Gastrocnemius medialis (tissue), 4 donors: ENCODE data around the gene PTK7. TPM values are rescaled to one million over a fixed set of nuclear protein-coding genes. Genes with fewer than 3 reads are reported as not detected.

Experiments used
- ATAC-seq, 2 donors: fragments of 150-250 bp; one replicate each; pipeline ENCODE4 v1.9.1; 2016
- DNase-seq, 2 donors: peaks; one replicate each; pipeline ENCODE4 v3.0.0-alpha.2; 2019
- H3K27ac ChIP-seq, 4 donors: fragments of 200-600 bp; sonication (generic); 1 replicate in 1 of 4; 2 replicates in 3 of 4; pipeline ENCODE4 v1.5.1; 2016 to 2018; ENCODE audit warnings: mild to moderate bottlenecking in 2 of 4, moderate library complexity in 1 of 4
- H3K27me3 ChIP-seq, 3 donors: fragments of 200-600 bp; sonication (generic) in 2 of 3; 1 replicate in 1 of 3; 2 replicates in 2 of 3; pipeline versions ENCODE4 v1.5.1 to v1.6.0; 2016 to 2019; ENCODE audit warnings: mild to moderate bottlenecking in 1 of 3, moderate library complexity in 1 of 3
- H3K36me3 ChIP-seq, 2 donors: fragments of 200-600 bp; sonication (generic) in 1 of 2; one replicate each; pipeline ENCODE4 v1.5.1; 2017 to 2018
- H3K4me1 ChIP-seq, 2 donors: fragments of 200-600 bp; sonication (generic) in 1 of 2; one replicate each; pipeline ENCODE4 v1.5.1; 2016 to 2017; ENCODE audit warnings: mild to moderate bottlenecking in 2 of 2
- H3K4me3 ChIP-seq, 4 donors: fragments of 200-600 bp; sonication (generic) in 3 of 4; 1 replicate in 1 of 4; 2 replicates in 3 of 4; pipeline ENCODE4 v1.5.1; 2016 to 2019; ENCODE audit warnings: mild to moderate bottlenecking in 2 of 4
- H3K9me3 ChIP-seq, 3 donors: fragments of 200-600 bp; sonication (generic) in 2 of 3; 1 replicate in 1 of 3; 2 replicates in 2 of 3; pipeline ENCODE4 v1.5.1; 2016 to 2019
- CTCF ChIP-seq, 5 experiments: fragments of 450-650 bp in 3 of 5; fragments of 200-600 bp in 2 of 5; sonication (generic) in 2 of 5; IDR thresholded peaks in 4 of 5; conservative IDR thresholded peaks in 1 of 5; 1 replicate in 4 of 5; 2 replicates in 1 of 5; pipeline ENCODE4 v1.5.1; 2016 to 2019; ENCODE audit warnings: antibody characterized with exemption in 5 of 5, mild to moderate bottlenecking in 3 of 5, moderate library complexity in 3 of 5
- POLR2A ChIP-seq, 2 donors: fragments of 450-650 bp; IDR thresholded peaks; one replicate each; pipeline ENCODE4 v1.6.1; 2017; ENCODE audit warnings: antibody characterized with exemption in 2 of 2, mild to moderate bottlenecking in 2 of 2, moderate library complexity in 2 of 2
- in situ Hi-C, 4 donors: fragments of 200-750 bp; cut with MboI; loops; one replicate each; pipeline versions ENCODE4 v1.15.0 to v1.8.0; 2017; ENCODE audit warnings: low sequenced_read_pairs in 4 of 4
- intact Hi-C: fragments of 100-400 bp; cut with DNase I; formaldehyde crosslinking; loops from one replicate; pipeline ENCODE4 v1.15.1; 2023; ENCODE audit warnings: low total_unique reads
- total RNA-seq, 4 donors: library from RNA; depleted of rRNA; stranded (reverse); fragments of >200 nt; gene quantifications; one replicate each; pipeline versions ENCODE4 v1.1.0 to v1.2.3, GENCODE V29; 2016

PTK7 gene
- total RNA-seq, 4 donors from 2014 or later, result 0.15 to 0.64 (median 0.24) TPM

- H3K36me3 ChIP-seq, result peaks cover 0 to 54% of the 10 kb centered on the region in 2 donors
- H3K27ac ChIP-seq, result peak overlapping the region in 2 of 4 donors; percentile 86 to 88
- H3K9me3 ChIP-seq, result no peaks in the 10 kb centered on the region
- no peak for DNase-seq
- peak overlapping the region in 2 of 4 donors; percentile 83 to 99 for H3K4me3 ChIP-seq
- in situ Hi-C loops (no loop called here), intact Hi-C loops (loop anchor here (5.0 kb wide), 1 partner anchor 334 kb away; the partner anchor contains the start of genes POLR1C and YIPF3)
- H3K4me1 ChIP-seq, result peaks cover 16 to 22% of the 10 kb centered on the region in 2 donors
- no peak for ATAC-seq
- no peak for TF ChIP-seq CTCF (IDR thresholded peaks at IDR 0.05 in 4 of 5, conservative IDR thresholded peaks at IDR 0.05 in 1 of 5)
- no peak for TF ChIP-seq POLR2A (IDR thresholded peaks at IDR 0.05)
- no peaks in the 10 kb centered on the region for H3K27me3 ChIP-seq
Measured at GRCh38 chr6:43183441-43183840, 107.3 kb downstream of the PTK7 start.

- Histone ChIP-seq H3K27me3 (no peaks in the 10 kb centered on the region), H3K4me3 (no peak overlapping the region), H3K27ac (no peak overlapping the region), H3K9me3 (no peaks in the 10 kb centered on the region), H3K36me3 (peaks cover 0 to 54% of the 10 kb centered on the region in 2 donors), H3K4me1 (peaks cover 16 to 22% of the 10 kb centered on the region in 2 donors)
- in situ Hi-C loops (no loop called here), intact Hi-C loops (loop anchor here (5.0 kb wide), 1 partner anchor 333 kb away; the partner anchor contains the start of genes POLR1C and YIPF3)
- DNase-seq (no peak), ATAC-seq (no peak)
- TF ChIP-seq CTCF (IDR thresholded peaks at IDR 0.05 in 4 of 5, conservative IDR thresholded peaks at IDR 0.05 in 1 of 5), result no peak
- no peak for TF ChIP-seq POLR2A (IDR thresholded peaks at IDR 0.05)
Measured at GRCh38 chr6:43184268-43184985, 108.3 kb downstream of the PTK7 start.

- in situ Hi-C loops (no loop called here), intact Hi-C loops (no loop called here)
- H3K27ac ChIP-seq, result no peak overlapping the region
- no peak for ATAC-seq
- no peak overlapping the region for H3K4me3 ChIP-seq
- TF ChIP-seq POLR2A (IDR thresholded peaks at IDR 0.05), result no peak
- no peak for TF ChIP-seq CTCF (IDR thresholded peaks at IDR 0.05 in 4 of 5, conservative IDR thresholded peaks at IDR 0.05 in 1 of 5)
- H3K36me3 ChIP-seq, result peaks cover 0 to 55% of the 10 kb centered on the region in 2 donors
- peaks cover 16 to 22% of the 10 kb centered on the region in 2 donors for H3K4me1 ChIP-seq
- DNase-seq, result no peak
- H3K27me3 ChIP-seq, result no peaks in the 10 kb centered on the region
- no peaks in the 10 kb centered on the region for H3K9me3 ChIP-seq
Measured at GRCh38 chr6:43185391-43185985, 109.4 kb downstream of the PTK7 start.

- in situ Hi-C loops (no loop called here), intact Hi-C loops (no loop called here)
- H3K9me3 ChIP-seq, result no peaks in the 10 kb centered on the region
- peaks cover 0 to 59% of the 10 kb centered on the region in 2 donors for H3K36me3 ChIP-seq
- no peak overlapping the region for H3K4me3 ChIP-seq
- ATAC-seq (no peak), DNase-seq (no peak)
- no peak for TF ChIP-seq CTCF (IDR thresholded peaks at IDR 0.05 in 4 of 5, conservative IDR thresholded peaks at IDR 0.05 in 1 of 5)
- no peak for TF ChIP-seq POLR2A (IDR thresholded peaks at IDR 0.05)
- no peaks in the 10 kb centered on the region for H3K27me3 ChIP-seq
- H3K4me1 ChIP-seq, result peaks cover 16 to 22% of the 10 kb centered on the region in 2 donors
- H3K27ac ChIP-seq, result no peak overlapping the region
Measured at GRCh38 chr6:43186019-43186418, 109.9 kb downstream of the PTK7 start.
